IMR-90 (cell line): ENCODE results near the gene NOS2.

ENCODE experiments used
- BHLHE40 ChIP-seq: fragments of 150-350 bp; IDR thresholded peaks from 2 replicates; pipeline ENCODE4 v1.6.1; 2016; ENCODE audit warnings: mild to moderate bottlenecking, low read depth, low read length
- FOS ChIP-seq: fragments of 150-350 bp; IDR thresholded peaks from 2 replicates; pipeline ENCODE4 v1.6.1; 2016; ENCODE audit warnings: low read depth, low read length
- TF ChIP-seq, protein P1 (sequence below): conservative IDR thresholded peaks from 2 replicates; pipeline ENCODE4 v1.5.1; 2012; ENCODE audit warnings: mild to moderate bottlenecking, low read depth, low read length, improper control_type of control experiment

DNA sequence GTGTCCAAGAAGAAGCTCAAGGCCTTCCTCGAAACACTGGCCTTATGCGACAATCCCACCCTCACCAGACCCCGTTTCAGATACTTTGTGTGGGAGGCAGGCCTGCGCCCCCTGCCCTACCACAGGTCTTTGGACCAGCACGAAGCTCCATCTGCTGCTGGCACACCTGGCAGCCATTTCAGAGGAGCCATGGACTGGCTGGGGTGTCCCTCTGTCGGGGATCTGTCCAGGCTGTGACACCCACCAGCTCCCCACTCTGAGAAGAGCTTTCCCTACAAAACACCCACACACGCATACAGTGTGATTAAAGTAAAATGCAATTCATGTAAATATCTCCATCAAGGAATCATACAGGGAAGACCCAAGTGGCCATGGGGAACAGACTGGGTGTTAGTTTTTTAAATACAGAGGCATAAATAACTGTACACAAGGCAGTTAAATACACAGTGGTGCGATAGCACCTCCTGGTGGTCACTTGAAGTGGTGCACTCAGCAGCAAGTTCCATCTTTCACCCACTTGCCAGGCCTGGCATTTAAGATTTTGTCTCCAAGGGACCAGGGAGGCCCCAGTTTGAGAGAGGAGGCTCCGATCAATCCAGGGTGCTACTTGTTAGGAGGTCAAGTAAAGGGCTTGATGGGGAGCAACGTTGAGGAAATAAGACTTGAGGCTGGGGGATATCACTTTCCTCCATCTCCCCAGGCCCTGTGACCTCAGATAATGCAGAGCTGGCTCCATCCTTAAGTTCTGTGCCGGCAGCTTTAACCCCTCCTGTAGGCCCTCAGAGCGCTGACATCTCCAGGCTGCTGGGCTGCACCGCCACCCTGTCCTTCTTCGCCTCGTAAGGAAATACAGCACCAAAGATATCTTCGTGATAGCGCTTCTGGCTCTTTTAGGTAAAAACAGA, 43.6 kb downstream of the NOS2 start:
- TF ChIP-seq BHLHE40 (no peak), FOS (no peak)
- TF ChIP-seq, protein P1, sequence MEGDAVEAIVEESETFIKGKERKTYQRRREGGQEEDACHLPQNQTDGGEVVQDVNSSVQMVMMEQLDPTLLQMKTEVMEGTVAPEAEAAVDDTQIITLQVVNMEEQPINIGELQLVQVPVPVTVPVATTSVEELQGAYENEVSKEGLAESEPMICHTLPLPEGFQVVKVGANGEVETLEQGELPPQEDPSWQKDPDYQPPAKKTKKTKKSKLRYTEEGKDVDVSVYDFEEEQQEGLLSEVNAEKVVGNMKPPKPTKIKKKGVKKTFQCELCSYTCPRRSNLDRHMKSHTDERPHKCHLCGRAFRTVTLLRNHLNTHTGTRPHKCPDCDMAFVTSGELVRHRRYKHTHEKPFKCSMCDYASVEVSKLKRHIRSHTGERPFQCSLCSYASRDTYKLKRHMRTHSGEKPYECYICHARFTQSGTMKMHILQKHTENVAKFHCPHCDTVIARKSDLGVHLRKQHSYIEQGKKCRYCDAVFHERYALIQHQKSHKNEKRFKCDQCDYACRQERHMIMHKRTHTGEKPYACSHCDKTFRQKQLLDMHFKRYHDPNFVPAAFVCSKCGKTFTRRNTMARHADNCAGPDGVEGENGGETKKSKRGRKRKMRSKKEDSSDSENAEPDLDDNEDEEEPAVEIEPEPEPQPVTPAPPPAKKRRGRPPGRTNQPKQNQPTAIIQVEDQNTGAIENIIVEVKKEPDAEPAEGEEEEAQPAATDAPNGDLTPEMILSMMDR: peak; percentile 66
